AG10803 (cell line): ENCODE data around the gene ARFGAP1.

ENCODE experiments used
- DNase-seq: peaks from one replicate; pipeline ENCODE4 v3.0.0; 2010; ENCODE audit warnings: low read depth
- H3K4me3 ChIP-seq: 2 replicates; pipeline ENCODE4 v1.5.1; 2011; ENCODE audit warnings: mild to moderate bottlenecking, low read length, control low read depth
- CTCF ChIP-seq: conservative IDR thresholded peaks from 2 replicates; pipeline ENCODE4 v1.5.1; 2011; ENCODE audit warnings: mild to moderate bottlenecking, low read length, control low read depth, inconsistent platforms

ARFGAP1 gene

GRCh38 chr20:63309261-63310071, 36.9 kb downstream of the ARFGAP1 start:
- H3K4me3 ChIP-seq: no peak overlapping the region
- DNase-seq: peak; percentile 9
- peak; percentile 80 for TF ChIP-seq CTCF

GRCh38 chr20:63310265-63310991, 37.8 kb downstream of the ARFGAP1 start:
- no peak for DNase-seq
- no peak overlapping the region for H3K4me3 ChIP-seq
- TF ChIP-seq CTCF: no peak

GRCh38 chr20:63311186-63311832, 38.7 kb downstream of the ARFGAP1 start:
- no peak for DNase-seq
- no peak for TF ChIP-seq CTCF
- H3K4me3 ChIP-seq: no peak overlapping the region

- no peak for DNase-seq
- H3K4me3 ChIP-seq: no peak overlapping the region
- TF ChIP-seq CTCF: no peak
Observed at GRCh38 chr20:63311833-63312243, 39.2 kb downstream of the ARFGAP1 start.

- TF ChIP-seq CTCF: no peak
- DNase-seq: no peak
- H3K4me3 ChIP-seq: no peak overlapping the region
Observed at GRCh38 chr20:63312273-63312672, 39.7 kb downstream of the ARFGAP1 start.

- H3K4me3 ChIP-seq: no peak overlapping the region
- DNase-seq: no peak
- no peak for TF ChIP-seq CTCF
Observed at GRCh38 chr20:63312690-63313348, 40.2 kb downstream of the ARFGAP1 start.
